AG09319 (cell line): ENCODE data around the gene SAMD11.

ENCODE experiments used
- DNase-seq: peaks from one replicate; pipeline ENCODE4 v3.0.0-alpha.2; 2010; ENCODE audit warnings: low read depth; ENCODE audit errors: extremely low read depth
- CTCF ChIP-seq: IDR thresholded peaks from 2 replicates; pipeline ENCODE4 v1.5.1; 2011; ENCODE audit warnings: low read depth, mild to moderate bottlenecking, inconsistent platforms, low read length, moderate library complexity

Gene SAMD11

GRCh38 chr1:980602-981395 lies 57.1 kb downstream of the SAMD11 start:
- no peak for DNase-seq
- no peak for TF ChIP-seq CTCF

- no peak for TF ChIP-seq CTCF
- DNase-seq, result no peak
Observed at GRCh38 chr1:981491-981954, 57.8 kb downstream of the SAMD11 start.

- no peak for DNase-seq
Observed at GRCh38 chr1:981955-982558, 58.3 kb downstream of the SAMD11 start, which contains the start of gene PERM1. Gene PERM1, minus strand, starts transcription at chr1:982093. Its CDS starts 1,064 bp downstream, at chr1:981029.

GRCh38 chr1:982765-983436 lies 59.2 kb downstream of the SAMD11 start:
- TF ChIP-seq CTCF, result no peak
- DNase-seq, result no peak

More at GRCh38 chr1:981955-982558, 58.3 kb downstream of the SAMD11 start, which contains the start of gene PERM1:
- no peak for TF ChIP-seq CTCF

- TF ChIP-seq CTCF, result peak; percentile 74
- no peak for DNase-seq
Observed at GRCh38 chr1:983798-984475, 60.2 kb downstream of the SAMD11 start.

- TF ChIP-seq CTCF, result no peak
Observed at GRCh38 chr1:984476-984814, 60.7 kb downstream of the SAMD11 start.

More at GRCh38 chr1:984476-984814, 60.7 kb downstream of the SAMD11 start:
- DNase-seq, result no peak
